ENCODE data around the gene PRMT7.

PRMT7 gene

GRCh38 chr16:68306633-68307032, 4.2 kb upstream of the PRMT7 start:
- no peak for DNase-seq (ENCODE audit: low read depth)

- DNase-seq (ENCODE audit: low read depth): no peak
Measured at GRCh38 chr16:68309799-68310198, 1.0 kb upstream of the PRMT7 start.

GRCh38 chr16:68310437-68310773, 414 bp upstream of the PRMT7 start:
- DNase-seq (ENCODE audit: low read depth): no peak

- no peak for DNase-seq (ENCODE audit: low read depth)
Measured at GRCh38 chr16:68313116-68313515, 2.3 kb downstream of the PRMT7 start.

- DNase-seq (ENCODE audit: low read depth): no peak
Measured at GRCh38 chr16:68319185-68319908, 8.5 kb downstream of the PRMT7 start.

GRCh38 chr16:68324336-68324735, 13.5 kb downstream of the PRMT7 start:
- no peak for DNase-seq (ENCODE audit: low read depth)

GRCh38 chr16:68324780-68325357, 14.1 kb downstream of the PRMT7 start:
- no peak for DNase-seq (ENCODE audit: low read depth)

GRCh38 chr16:68328151-68328859, 17.5 kb downstream of the PRMT7 start:
- peak; percentile 33 for DNase-seq (ENCODE audit: low read depth)

- DNase-seq (ENCODE audit: low read depth): no peak
Measured at GRCh38 chr16:68328860-68329390, 18.1 kb downstream of the PRMT7 start.

GRCh38 chr16:68331879-68332410, 21.1 kb downstream of the PRMT7 start:
- DNase-seq (ENCODE audit: low read depth): no peak

GRCh38 chr16:68332411-68333121, 21.7 kb downstream of the PRMT7 start:
- no peak for DNase-seq (ENCODE audit: low read depth)

GRCh38 chr16:68335175-68335574, 24.4 kb downstream of the PRMT7 start:
- DNase-seq (ENCODE audit: low read depth): no peak

- no peak for DNase-seq (ENCODE audit: low read depth)
Measured at GRCh38 chr16:68338326-68339119, 27.7 kb downstream of the PRMT7 start.

GRCh38 chr16:68339214-68339613, 28.4 kb downstream of the PRMT7 start:
- DNase-seq (ENCODE audit: low read depth): no peak

GRCh38 chr16:68342620-68343019, 31.8 kb downstream of the PRMT7 start:
- DNase-seq (ENCODE audit: low read depth): no peak

GRCh38 chr16:68343137-68343536, 32.3 kb downstream of the PRMT7 start:
- DNase-seq (ENCODE audit: low read depth): no peak

- DNase-seq (ENCODE audit: low read depth): no peak
Measured at GRCh38 chr16:68344252-68344651, 33.4 kb downstream of the PRMT7 start.

- DNase-seq (ENCODE audit: low read depth): no peak
Measured at GRCh38 chr16:68345351-68345810, 34.6 kb downstream of the PRMT7 start.

GRCh38 chr16:68345958-68346635, 35.3 kb downstream of the PRMT7 start:
- DNase-seq (ENCODE audit: low read depth): no peak

- no peak for DNase-seq (ENCODE audit: low read depth)
Measured at GRCh38 chr16:68346892-68347480, 36.2 kb downstream of the PRMT7 start.

Data from stimulated activated CD8-positive, alpha-beta memory T cell treated with anti-CD3 and anti-CD28 coated beads, Interleukin-15, amount 100 ng/mL, for 24 hours (primary cell).